K562 (cell line): ENCODE data around the gene RASEF. TPM values are rescaled to one million over a fixed set of nuclear protein-coding genes. Genes with fewer than 3 reads are reported as not detected.

ENCODE experiments used
- ATAC-seq: fragments of 200-7000 bp; cut with Tn5 transposase; 3 replicates; pipeline ENCODE4 v1.9.1; 2020; ENCODE audit warnings: moderate library complexity
- BruUV-seq: library from RNA; stranded (reverse); fragments of 400-500 nt; replicated peaks from 2 replicates; lab custom pipeline; 2021; lab: Mats Ljungman, UMichigan
- CTCF ChIA-PET: fragments of 300-600 bp; formaldehyde crosslinking; extraction: SDS; loops from one replicate; lab custom pipeline; 2021; ENCODE audit warnings: low intra/inter-chr PET ratio; lab: Yijun Ruan, JAX
- POLR2A ChIA-PET: fragments of 300-600, 350-650 bp; sonication (Branson Sonifier 250); formaldehyde crosslinking; extraction: SDS; loops from one replicate; lab custom pipeline; 2021; ENCODE audit warnings: antibody characterized with exemption, inconsistent platforms; lab: Yijun Ruan, JAX
- DNase-seq, 4 experiments: peaks; one replicate each; pipeline versions ENCODE4 v3.0.0 to v3.0.0-alpha.2; 2011 to 2018; ENCODE audit warnings: low spot score in 3 of 4, mixed read lengths in 3 of 4; ENCODE audit errors: extremely low read depth in 1 of 4
- FAIRE-seq: peaks from 2 replicates; lab custom pipeline; 2011; peaks lifted over from hg19 to GRCh38; lab: Jason Lieb, UNC
- H2AFZ ChIP-seq: 2 replicates; pipeline ENCODE4 v1.6.0; 2011; ENCODE audit warnings: low read depth, low read length, control low read depth, inconsistent platforms
- H3K27ac ChIP-seq: fragments of 200-600 bp; 3 replicates; pipeline ENCODE4 v1.8.0; 2011; ENCODE audit warnings: low read depth, mild to moderate bottlenecking, control low read depth, inconsistent platforms, low read length, moderate library complexity, mixed read lengths; ENCODE audit errors: extremely low read depth
- H3K27me3 ChIP-seq, 2 experiments: fragments of 300-600 bp in 1 of 2; 2 replicates in 1 of 2; 3 replicates in 1 of 2; pipeline versions ENCODE4 v1.6.0 to v1.8.0; 2011; ENCODE audit warnings: inconsistent platforms in 2 of 2, low read length in 2 of 2, mild to moderate bottlenecking in 1 of 2, mixed read lengths in 1 of 2, moderate library complexity in 1 of 2; ENCODE audit not compliant: control insufficient read depth in 2 of 2, insufficient read depth in 2 of 2
- H3K36me3 ChIP-seq: fragments of 300-600 bp; 3 replicates; pipeline ENCODE4 v1.8.0; 2011; ENCODE audit warnings: mild to moderate bottlenecking, low read length, inconsistent platforms; ENCODE audit not compliant: control insufficient read depth, insufficient read depth
- H3K4me1 ChIP-seq, 2 experiments: fragments of 200-600 bp in 1 of 2; replicated peaks in 1 of 2; 2 replicates in 1 of 2; 3 replicates in 1 of 2; pipeline versions ENCODE4 v1.5.1 to v1.8.0; 2011; ENCODE audit warnings: inconsistent platforms in 2 of 2, low read length in 2 of 2, mild to moderate bottlenecking in 1 of 2, mixed read lengths in 1 of 2, moderate library complexity in 1 of 2; ENCODE audit not compliant: control insufficient read depth in 2 of 2, insufficient read depth in 2 of 2
- H3K4me2 ChIP-seq: 2 replicates; pipeline ENCODE4 v1.6.1; 2011; ENCODE audit warnings: low read length, control low read depth, inconsistent platforms, mixed read lengths; ENCODE audit not compliant: insufficient read depth
- H3K4me3 ChIP-seq: fragments of 200-600 bp; sonication (generic), shearing (Covaris generic); 2 replicates; pipeline ENCODE4 v1.5.1; 2016; ENCODE audit warnings: control low read depth, inconsistent platforms
- H3K79me2 ChIP-seq: fragments of 200-600 bp; 3 replicates; pipeline ENCODE4 v1.8.0; 2011; ENCODE audit warnings: low read length, inconsistent platforms; ENCODE audit not compliant: control insufficient read depth, insufficient read depth
- H3K9ac ChIP-seq, 2 experiments: 2 replicates each; pipeline versions ENCODE4 v1.6.0 to v1.6.1; 2011; ENCODE audit warnings: low read depth in 2 of 2, low read length in 2 of 2, control low read depth in 1 of 2, inconsistent platforms in 1 of 2, mild to moderate bottlenecking in 1 of 2, mixed read lengths in 1 of 2; ENCODE audit not compliant: insufficient read depth in 1 of 2
- H3K9me1 ChIP-seq: one replicate; pipeline ENCODE4 v1.6.0; 2011; ENCODE audit warnings: inconsistent platforms, mild to moderate bottlenecking, low read length, moderate library complexity; ENCODE audit not compliant: control insufficient read depth, insufficient read depth
- H3K9me3 ChIP-seq: replicated peaks from 2 replicates; pipeline ENCODE4 v1.5.1; 2011; ENCODE audit warnings: low read depth, low read length, inconsistent platforms; ENCODE audit not compliant: control insufficient read depth, insufficient read depth
- H4K20me1 ChIP-seq: replicated peaks from 2 replicates; pipeline ENCODE4 v1.6.1; 2011; ENCODE audit warnings: low read length, inconsistent platforms, mixed read lengths; ENCODE audit not compliant: control insufficient read depth, insufficient read depth
- ARID3A ChIP-seq: IDR thresholded peaks from 2 replicates; pipeline ENCODE4 v1.6.1; 2012; ENCODE audit warnings: low read depth, low read length, improper control_type of control experiment, borderline replicate concordance
- CREBBP ChIP-seq: IDR thresholded peaks from one replicate; pipeline ENCODE4 v1.6.1; 2012; ENCODE audit warnings: low read depth, mild to moderate bottlenecking, control low read depth, inconsistent platforms, low read length
- ELK3 ChIP-seq: fragments of 450-650 bp; formaldehyde crosslinking; IDR thresholded peaks from 2 replicates; pipeline ENCODE4 v1.4.0; 2020; ENCODE audit warnings: mild to moderate bottlenecking
- HNRNPH1 ChIP-seq: fragments of 200-400 bp; formaldehyde crosslinking; optimal IDR thresholded peaks from 2 replicates; pipeline ENCODE3; 2017; ENCODE audit warnings: low read depth, mild to moderate bottlenecking, low read length, moderate library complexity
- PHB ChIP-seq: fragments of 250-450 bp; sonication (Bioruptor Pico); IDR thresholded peaks from 2 replicates; pipeline ENCODE4 v1.5.0; 2021
- PYGO2 ChIP-seq: fragments of 450-650 bp; IDR thresholded peaks from 2 replicates; pipeline ENCODE4 v1.6.1; 2016; ENCODE audit warnings: mild to moderate bottlenecking, missing genetic modification characterization, moderate library complexity, missing compliant biosample characterization
- RAD21 ChIP-seq, 2 experiments: fragments of 250-450 bp in 1 of 2; fragments of 450-650 bp in 1 of 2; sonication (Bioruptor Pico) in 1 of 2; formaldehyde crosslinking in 1 of 2; IDR thresholded peaks in 1 of 2; conservative IDR thresholded peaks in 1 of 2; 2 replicates each; pipeline versions ENCODE4 v1.4.0 to v1.8.0; 2020 to 2022; ENCODE audit warnings: mild to moderate bottlenecking in 2 of 2, moderate library complexity in 1 of 2
- RFX7 ChIP-seq: fragments of 250-450 bp; sonication (Bioruptor Pico); IDR thresholded peaks from 2 replicates; pipeline ENCODE4 v1.5.1; 2021; ENCODE audit warnings: mild to moderate bottlenecking
- SOX6 ChIP-seq: fragments of 450-650 bp; IDR thresholded peaks from 2 replicates; pipeline ENCODE4 v1.6.1; 2014; ENCODE audit warnings: mild to moderate bottlenecking
- ZFP30 ChIP-seq: fragments of 250-450 bp; sonication (Bioruptor Pico); IDR thresholded peaks from 2 replicates; pipeline ENCODE4 v1.8.0; 2022; ENCODE audit warnings: moderate library complexity, mild to moderate bottlenecking, inconsistent platforms, borderline replicate concordance
- ZNF212 ChIP-seq: fragments of 450-650 bp; formaldehyde crosslinking; IDR thresholded peaks from 2 replicates; pipeline ENCODE4 v1.4.0; 2020; ENCODE audit warnings: mild to moderate bottlenecking
- ZNF354B ChIP-seq: fragments of 250-450 bp; sonication (Bioruptor Pico); IDR thresholded peaks from 2 replicates; pipeline ENCODE4 v1.4.0; 2020
- ZNF511 ChIP-seq: sonication (generic); formaldehyde crosslinking; IDR thresholded peaks from 2 replicates; pipeline ENCODE4 v1.8.0; 2022; ENCODE audit warnings: mild to moderate bottlenecking, missing genetic modification reagents
- WGBS: fragments of 100-300 bp; shearing (Covaris generic); methylation state at CpG from one replicate; pipeline ENCODE4 v1.1.6; 2016; ENCODE audit warnings: low coverage, mixed read lengths; ENCODE audit not compliant: insufficient coverage; ENCODE audit errors: missing lambda C conversion rate; 5-methylcytosine and 5-hydroxymethylcytosine counted together
- in situ Hi-C: fragments of 300-500 bp; cut with MboI; formaldehyde crosslinking; loops from 4 replicates; pipeline ENCODE4 v1.15.0; 2018; ENCODE audit warnings: inconsistent platforms, mixed read lengths
- intact Hi-C: fragments of 100-400 bp; cut with micrococcal nuclease; formaldehyde crosslinking; loops from 2 replicates; pipeline ENCODE4 v1.14.2; 2022
- polyA plus RNA-seq, 8 experiments: library from polyadenylated mRNA; depleted of rRNA in 4 of 8; stranded (reverse) in 5 of 8; unstranded in 3 of 8; fragments of >200 nt; fragmentation: Nextera tagmentation in 2 of 8; fragmentation: Illumina TruSeq in 1 of 8; extraction: Ambion mirVana in 2 of 8; extraction: Trizol in 1 of 8; gene quantifications; 2 replicates each; pipeline versions ENCODE4 v1.2.1 to v1.2.3, GENCODE V29; 2011 to 2014; ENCODE audit warnings: inconsistent platforms in 1 of 8, missing spikeins in 1 of 8
- total RNA-seq, 7 experiments: library from RNA; depleted of rRNA in 6 of 7; stranded (reverse); fragments of >200 nt in 6 of 7; fragmentation: Illumina TruSeq in 2 of 7; extraction: Trizol in 2 of 7; gene quantifications; 2 replicates each; pipeline versions ENCODE4 v1.2.1 to v1.2.3, GENCODE V29; 2011 to 2021; ENCODE audit warnings: low replicate concordance in 1 of 7

The RASEF gene
- total and polyA plus RNA-seq, 9 of the 15 experiments (the other 6 are each of a cell fraction or from before 2014, with no cell fraction given), result 0.01 to 0.18 (median 0.11) TPM; not detected in 4

- 0% methylated on average over 1 of the region's 1 CpG for WGBS
- FAIRE-seq, result no peak
- CTCF ChIA-PET, result no interaction called here
These were observed 2.3 kb upstream of the RASEF start for GRCh38 chr9:83065233-83065632.

GRCh38 chr9:83061990-83062650, 822 bp downstream of the RASEF start:
- FAIRE-seq (no peak), DNase-seq (no peak), ATAC-seq (no peak)
- no peak overlapping the region for H2AFZ ChIP-seq
- WGBS, result 6% methylated on average over 28 of the region's 53 CpGs
- H3K79me2 ChIP-seq, result no peaks in the 10 kb centered on the region
- H3K9me3 ChIP-seq, result no peaks in the 10 kb centered on the region
- H3K27ac ChIP-seq, result no peak overlapping the region
- H3K27me3 ChIP-seq, result no peaks in the 10 kb centered on the region
- intact Hi-C loops (no loop called here), in situ Hi-C loops (no loop called here)
- H3K36me3 ChIP-seq, result no peaks in the 10 kb centered on the region
- POLR2A ChIA-PET, result no interaction called here
- CTCF ChIA-PET, result no interaction called here
- H3K4me3 ChIP-seq, result no peak overlapping the region
- H4K20me1 ChIP-seq, result no peaks in the 10 kb centered on the region
- no peak overlapping the region for H3K4me2 ChIP-seq
- no TSS peak for BruUV-seq
- no peak overlapping the region for H3K9ac ChIP-seq
- H3K4me1 ChIP-seq, result no peaks in the 10 kb centered on the region
- no peaks in the 10 kb centered on the region for H3K9me1 ChIP-seq
- TF ChIP-seq ZNF212 (CRISPR knock-in tag), result no peak
- no peak for TF ChIP-seq ARID3A
- no peak for TF ChIP-seq RAD21 (CRISPR knock-in tag; conservative IDR thresholded peaks at IDR 0.05 in 1 of 2, IDR thresholded peaks at IDR 0.05 in 1 of 2)
- TF ChIP-seq PYGO2 (tag), result no peak
- no peak for TF ChIP-seq RFX7 (CRISPR knock-in tag)
- no peak for TF ChIP-seq ELK3 (CRISPR knock-in tag)
- no peak for TF ChIP-seq ZFP30 (CRISPR knock-in tag)
- no peak for TF ChIP-seq CREBBP
- TF ChIP-seq ZNF354B, result no peak
- no peak for TF ChIP-seq ZNF511
- TF ChIP-seq SOX6, result no peak
- no peak for TF ChIP-seq HNRNPH1
- TF ChIP-seq PHB (CRISPR knock-in tag), result no peak

More at GRCh38 chr9:83065233-83065632, 2.3 kb upstream of the RASEF start:
- Histone ChIP-seq H2AFZ (no peak overlapping the region), H3K4me3 (no peak overlapping the region), H3K27me3 (no peaks in the 10 kb centered on the region), H3K4me2 (no peak overlapping the region), H3K36me3 (no peaks in the 10 kb centered on the region), H3K9ac (no peak overlapping the region), H3K9me1 (no peaks in the 10 kb centered on the region), H3K4me1 (no peaks in the 10 kb centered on the region), H3K9me3 (no peaks in the 10 kb centered on the region), H4K20me1 (no peaks in the 10 kb centered on the region), H3K27ac (no peak overlapping the region), H3K79me2 (no peaks in the 10 kb centered on the region)
- TF ChIP-seq PHB (CRISPR knock-in tag) (no peak), PYGO2 (tag) (no peak)
- no peak for DNase-seq
- POLR2A ChIA-PET, result no interaction called here
- no peak for ATAC-seq
- BruUV-seq, result no TSS peak
- intact Hi-C loops (no loop called here), in situ Hi-C loops (no loop called here)
